Measurements from ENCODE around the gene SPRED3. TPM values are rescaled to one million over a fixed set of nuclear protein-coding genes. Genes with fewer than 3 reads are reported as not detected.

The SPRED3 gene
- total and polyA plus RNA-seq, 9 of the 15 experiments (the other 6 are each of a cell fraction or from before 2014, with no cell fraction given): 0.05 to 1.3 (median 0.36) TPM

- TF ChIP-seq, protein P1, sequence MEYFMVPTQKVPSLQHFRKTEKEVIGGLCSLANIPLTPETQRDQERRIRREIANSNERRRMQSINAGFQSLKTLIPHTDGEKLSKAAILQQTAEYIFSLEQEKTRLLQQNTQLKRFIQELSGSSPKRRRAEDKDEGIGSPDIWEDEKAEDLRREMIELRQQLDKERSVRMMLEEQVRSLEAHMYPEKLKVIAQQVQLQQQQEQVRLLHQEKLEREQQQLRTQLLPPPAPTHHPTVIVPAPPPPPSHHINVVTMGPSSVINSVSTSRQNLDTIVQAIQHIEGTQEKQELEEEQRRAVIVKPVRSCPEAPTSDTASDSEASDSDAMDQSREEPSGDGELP (CRISPR knock-in tag; IDR thresholded peaks at IDR 0.05; ENCODE audit: borderline replicate concordance): peak; percentile 99
- TF ChIP-seq ZBED1 (IDR thresholded peaks at IDR 0.05) (peak; percentile 61; the same call in 1 of the 2 replicates), EP300 (IDR thresholded peaks at IDR 0.05; ENCODE audit: low read length) (peak; percentile 76), ZNF561 (CRISPR knock-in tag; conservative IDR thresholded peaks at IDR 0.05) (no peak), ESRRA (IDR thresholded peaks at IDR 0.05; ENCODE audit: borderline replicate concordance, low read depth) (peak; percentile 65; the same call in 1 of the 2 replicates), POLR2G (IDR thresholded peaks at IDR 0.05; ENCODE audit: low read depth, low read length) (peak; percentile 100), JUN (IDR thresholded peaks at IDR 0.05; ENCODE audit: borderline replicate concordance, low read depth, low read length) (no peak), JUN (CRISPR knock-in tag; IDR thresholded peaks at IDR 0.05; ENCODE audit: borderline replicate concordance) (peak; percentile 84; the same call in 1 of the 2 replicates), FOSL1 (tag; conservative IDR thresholded peaks at IDR 0.05) (no peak; the same call in 1 of the 2 replicates), E2F8 (IDR thresholded peaks at IDR 0.05; ENCODE audit: low read depth, partially characterized antibody) (peak; percentile 74), C11orf30 (IDR thresholded peaks at IDR 0.05; ENCODE audit: low read depth) (peak; percentile 72), ATF1 (CRISPR knock-in tag; IDR thresholded peaks at IDR 0.05) (peak; percentile 15; the same call in 1 of the 2 replicates), ATF1 (tag; IDR thresholded peaks at IDR 0.05) (peak; percentile 98), ZNF253 (CRISPR knock-in tag; conservative IDR thresholded peaks at IDR 0.05) (no peak), WHSC1 (IDR thresholded peaks at IDR 0.05; ENCODE audit: low read length) (no peak), PHF20 (IDR thresholded peaks at IDR 0.05; ENCODE audit: partially characterized antibody) (peak; percentile 87), MNT (conservative IDR thresholded peaks at IDR 0.05) (peak; percentile 62 to 84), EP400 (IDR thresholded peaks at IDR 0.05) (peak; percentile 93)
- TF ChIP-seq, protein P2, sequence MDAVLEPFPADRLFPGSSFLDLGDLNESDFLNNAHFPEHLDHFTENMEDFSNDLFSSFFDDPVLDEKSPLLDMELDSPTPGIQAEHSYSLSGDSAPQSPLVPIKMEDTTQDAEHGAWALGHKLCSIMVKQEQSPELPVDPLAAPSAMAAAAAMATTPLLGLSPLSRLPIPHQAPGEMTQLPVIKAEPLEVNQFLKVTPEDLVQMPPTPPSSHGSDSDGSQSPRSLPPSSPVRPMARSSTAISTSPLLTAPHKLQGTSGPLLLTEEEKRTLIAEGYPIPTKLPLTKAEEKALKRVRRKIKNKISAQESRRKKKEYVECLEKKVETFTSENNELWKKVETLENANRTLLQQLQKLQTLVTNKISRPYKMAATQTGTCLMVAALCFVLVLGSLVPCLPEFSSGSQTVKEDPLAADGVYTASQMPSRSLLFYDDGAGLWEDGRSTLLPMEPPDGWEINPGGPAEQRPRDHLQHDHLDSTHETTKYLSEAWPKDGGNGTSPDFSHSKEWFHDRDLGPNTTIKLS (IDR thresholded peaks at IDR 0.05; ENCODE audit: borderline replicate concordance, low read depth): peak; percentile 89
- TF ChIP-seq, protein P3, sequence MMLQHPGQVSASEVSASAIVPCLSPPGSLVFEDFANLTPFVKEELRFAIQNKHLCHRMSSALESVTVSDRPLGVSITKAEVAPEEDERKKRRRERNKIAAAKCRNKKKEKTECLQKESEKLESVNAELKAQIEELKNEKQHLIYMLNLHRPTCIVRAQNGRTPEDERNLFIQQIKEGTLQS (IDR thresholded peaks at IDR 0.05): peak; percentile 61; the same call in 1 of the 2 replicates
- TF ChIP-seq, protein P3 (CRISPR knock-in tag; conservative IDR thresholded peaks at IDR 0.05): peak; percentile 82; the same call in 1 of the 2 replicates
These were observed 14.0 kb upstream of the SPRED3 start, which contains the start of gene PSMD8 (continued) for GRCh38 chr19:38374332-38375097.
